OCI-LY1 (cell line): ENCODE results near the gene ZNF248.

Source experiments
- CTCF ChIP-seq: fragments of 200-600 bp; sonication (generic), shearing (Covaris generic); IDR thresholded peaks from 2 replicates; pipeline ENCODE4 v1.5.1; 2017; ENCODE audit warnings: mild to moderate bottlenecking, antibody characterized with exemption, low read length, moderate library complexity, mixed read lengths
- EZH2 ChIP-seq: fragments of 200-600 bp; sonication (generic), shearing (Covaris generic); IDR thresholded peaks from 2 replicates; pipeline ENCODE4 v1.8.0; 2017; ENCODE audit warnings: borderline replicate concordance, mixed run types, mild to moderate bottlenecking, antibody characterized with exemption, low read length, moderate library complexity, mixed read lengths

DNA sequence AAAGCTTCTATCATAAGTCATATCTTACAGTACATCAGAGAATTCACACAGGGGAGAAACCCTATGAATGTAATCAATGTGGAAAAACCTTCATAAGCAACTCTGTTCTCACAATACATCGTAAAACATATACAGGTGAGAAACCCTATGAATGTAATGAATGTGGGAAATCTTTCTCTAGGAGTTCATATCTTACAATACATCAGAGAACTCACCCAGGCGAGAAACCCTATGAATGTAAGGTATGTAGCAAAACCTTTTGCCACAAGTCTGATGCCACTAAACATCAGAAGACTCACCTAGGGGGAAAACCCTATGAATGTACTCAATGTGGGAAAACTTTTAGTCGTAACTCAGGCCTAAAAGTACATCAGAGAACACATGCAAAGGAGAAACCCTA, 38.3 kb upstream of the ZNF248 start:
- no peak for TF ChIP-seq CTCF
- no peak for TF ChIP-seq EZH2
